ENCODE data around the gene NDUFS3. TPM values are rescaled to one million over a fixed set of nuclear protein-coding genes. Genes with fewer than 3 reads are reported as not detected.

Gene NDUFS3
- polyA plus RNA-seq, 3 donors = 162 to 168 (median 166) TPM

DNA sequence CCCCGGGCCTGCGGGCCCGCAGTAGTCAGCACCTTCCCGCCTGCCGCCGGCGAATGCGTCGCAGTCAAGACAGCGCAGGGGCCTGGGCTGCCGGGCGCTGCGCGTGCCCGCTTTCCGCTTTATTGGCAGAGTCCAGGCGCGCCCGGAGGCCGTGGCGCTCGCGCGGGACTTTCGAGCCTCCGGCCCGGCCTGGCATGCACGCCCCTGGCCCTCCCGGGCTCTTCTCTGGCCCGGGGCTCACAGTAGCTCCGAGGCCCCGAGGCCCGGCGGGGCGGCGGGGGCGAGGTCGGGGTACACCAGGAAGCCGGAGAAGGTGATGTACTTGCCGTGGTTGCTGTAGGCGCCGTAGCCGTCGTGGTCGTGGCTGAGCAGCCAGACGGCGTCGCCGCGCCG, 10.7 kb downstream of the NDUFS3 start:
- DNase-seq (ENCODE audit: low read depth in 3 of 3, low spot score in 2 of 3) = no peak

DNA sequence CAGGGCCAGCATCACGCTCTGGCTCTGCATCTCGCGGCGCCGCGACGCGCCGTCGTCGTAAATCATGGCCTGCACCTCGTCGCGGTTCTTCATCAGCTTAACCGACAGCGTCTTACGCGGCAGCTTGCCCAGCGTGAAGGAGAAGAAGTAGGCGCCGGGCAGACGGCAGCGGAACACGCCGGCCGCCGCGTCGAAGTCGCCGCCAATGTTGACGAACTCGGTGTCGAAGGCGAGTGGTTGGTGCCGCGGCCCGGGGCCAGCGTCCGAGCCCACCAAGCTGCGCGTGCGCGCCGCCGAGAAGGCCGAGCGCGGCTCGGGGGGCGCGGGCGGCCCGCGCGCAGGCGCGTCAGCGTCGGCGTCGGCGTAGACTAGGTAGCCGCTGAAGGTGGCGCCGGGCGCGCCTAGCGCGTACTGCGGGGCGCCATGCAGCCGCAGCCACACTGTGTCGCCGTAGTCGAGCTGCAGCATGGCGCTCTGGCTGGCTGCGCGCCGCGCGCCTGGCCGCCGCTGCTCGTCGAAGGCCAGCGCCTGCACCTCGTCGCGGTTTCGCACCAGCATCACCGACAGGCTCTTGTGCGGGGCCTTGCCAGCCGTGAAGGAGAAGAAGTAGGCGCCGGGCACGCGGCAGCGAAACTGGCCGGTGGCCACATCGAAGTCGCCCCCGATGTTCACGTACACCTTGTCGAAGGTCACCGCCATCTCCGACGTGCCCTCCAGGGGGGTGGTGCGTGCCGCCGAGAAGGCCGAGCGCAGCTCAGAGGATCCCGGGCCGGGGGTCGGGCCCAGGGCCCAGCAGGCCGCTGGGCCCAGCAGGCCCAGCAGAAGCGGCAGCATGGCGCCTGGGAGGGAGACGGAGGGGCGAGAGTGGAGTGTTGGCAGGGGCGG, 11.3 kb downstream of the NDUFS3 start:
- DNase-seq (ENCODE audit: low read depth in 3 of 3, low spot score in 2 of 3) = no peak

DNA sequence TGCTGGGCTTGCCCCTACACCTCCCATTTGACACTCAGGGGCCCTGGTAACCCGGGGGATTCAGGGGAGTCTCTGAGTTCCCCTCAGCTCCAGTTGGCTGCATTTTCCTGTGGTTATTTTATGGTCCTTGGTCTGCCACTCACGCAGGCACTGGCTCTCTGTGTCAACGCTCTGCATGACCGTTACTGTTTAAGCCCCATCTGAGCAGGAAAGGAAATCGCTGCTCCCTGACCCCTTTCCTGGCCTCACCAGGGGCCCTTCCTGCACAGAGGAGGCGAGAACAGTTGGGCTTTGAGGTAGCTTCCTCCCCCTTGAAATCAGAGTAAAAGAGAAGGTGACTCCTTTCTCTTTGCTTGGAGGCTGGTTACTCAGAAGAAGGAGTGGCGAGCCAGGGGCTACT, 12.9 kb downstream of the NDUFS3 start:
- no peak for DNase-seq (ENCODE audit: low read depth in 3 of 3, low spot score in 2 of 3)

DNA sequence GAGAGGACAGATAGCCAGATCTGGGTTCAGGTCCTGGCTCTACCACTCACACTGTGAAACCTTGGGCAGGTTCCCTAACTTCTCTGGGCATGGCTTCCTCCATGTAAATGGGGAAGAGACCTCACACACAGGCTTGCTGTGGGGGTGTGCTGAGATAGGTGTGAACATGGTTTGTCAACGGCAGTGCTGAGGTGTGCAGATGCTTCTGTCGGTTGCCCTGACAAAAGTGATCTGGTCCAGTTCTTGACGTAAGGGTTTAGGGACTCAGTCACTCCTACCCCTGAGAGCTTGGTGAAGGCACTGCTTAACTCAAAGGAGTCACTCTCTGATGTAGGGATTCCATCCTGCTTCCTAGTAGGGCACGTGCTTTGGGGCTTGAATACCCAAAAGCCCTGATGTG, 13.4 kb downstream of the NDUFS3 start:
- DNase-seq (ENCODE audit: low read depth in 3 of 3, low spot score in 2 of 3) = no peak

DNA sequence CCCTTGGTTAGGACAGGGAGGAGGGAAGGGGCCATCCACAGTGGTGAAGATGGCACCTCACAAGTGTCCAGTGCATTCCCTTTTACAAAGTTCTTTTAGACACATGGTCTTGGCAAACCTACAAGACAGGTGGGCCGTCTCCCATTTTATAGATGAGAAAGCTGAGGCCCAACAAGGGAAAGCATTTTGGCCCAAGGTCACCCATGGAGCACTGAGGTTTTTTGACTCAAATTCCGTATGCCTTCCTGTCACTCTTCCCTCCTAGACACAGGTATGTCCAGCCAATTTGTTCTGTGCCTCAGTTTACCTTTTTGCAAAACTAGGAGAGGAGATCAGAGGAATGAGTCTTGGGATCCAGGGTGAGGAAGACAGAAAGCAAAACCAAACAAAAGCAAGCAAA, 14.1 kb downstream of the NDUFS3 start:
- no peak for DNase-seq (ENCODE audit: low read depth in 3 of 3, low spot score in 2 of 3)

GRCh38 chr11:47593492-47593933, 14.6 kb downstream of the NDUFS3 start:
- no peak for DNase-seq (ENCODE audit: low read depth in 3 of 3, low spot score in 2 of 3)

GRCh38 chr11:47593934-47594855, 15.3 kb downstream of the NDUFS3 start, which contains the start of gene C1QTNF4:
Gene C1QTNF4, minus strand, starts transcription at chr11:47594411. Its CDS starts 3,601 bp downstream, at chr11:47590810.
- DNase-seq (ENCODE audit: low read depth in 3 of 3, low spot score in 2 of 3) = no peak

GRCh38 chr11:47595029-47595428, 16.2 kb downstream of the NDUFS3 start:
- no peak for DNase-seq (ENCODE audit: low read depth in 3 of 3, low spot score in 2 of 3)

DNA sequence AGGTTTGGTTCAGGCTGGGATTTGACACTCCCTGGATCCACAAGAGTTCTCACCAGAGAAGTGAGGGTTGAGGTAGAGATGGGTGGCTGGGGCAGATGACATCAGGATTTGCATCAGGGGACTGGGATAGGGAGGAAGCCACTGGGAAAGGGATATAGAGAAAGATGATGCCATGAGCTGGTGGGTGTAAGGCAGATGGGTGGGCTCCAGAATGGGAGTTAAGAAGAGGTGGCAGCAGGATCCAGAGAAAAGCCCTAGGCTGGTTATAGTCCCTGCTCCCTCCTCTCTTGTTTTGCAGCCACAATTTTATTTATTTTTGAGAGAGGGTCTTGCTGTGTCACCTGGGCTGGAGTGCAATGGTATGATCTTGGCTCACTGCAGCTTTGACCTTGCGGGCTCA, 17.1 kb downstream of the NDUFS3 start:
- no peak for DNase-seq (ENCODE audit: low read depth in 3 of 3, low spot score in 2 of 3)

DNA sequence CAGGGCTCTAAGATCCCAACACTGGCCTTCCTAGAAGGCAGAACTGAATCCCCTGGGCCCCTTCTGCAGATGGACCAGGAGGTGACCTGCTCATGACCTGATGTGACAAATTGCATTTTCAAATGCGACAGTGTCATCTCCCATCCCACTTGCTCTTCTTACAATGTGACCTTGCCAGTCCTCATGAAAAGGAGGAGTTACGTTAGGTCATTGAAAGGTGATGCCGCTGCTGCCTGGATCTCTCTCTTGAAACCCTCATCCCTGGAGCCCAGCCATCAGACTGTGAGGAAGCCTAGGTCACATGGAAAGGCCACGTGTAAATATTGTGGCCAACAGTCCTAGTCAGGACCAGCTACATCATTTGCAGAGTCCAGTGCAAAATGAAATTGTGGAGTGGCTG, 21.0 kb downstream of the NDUFS3 start:
- DNase-seq (ENCODE audit: low read depth in 3 of 3, low spot score in 2 of 3) = no peak

DNA sequence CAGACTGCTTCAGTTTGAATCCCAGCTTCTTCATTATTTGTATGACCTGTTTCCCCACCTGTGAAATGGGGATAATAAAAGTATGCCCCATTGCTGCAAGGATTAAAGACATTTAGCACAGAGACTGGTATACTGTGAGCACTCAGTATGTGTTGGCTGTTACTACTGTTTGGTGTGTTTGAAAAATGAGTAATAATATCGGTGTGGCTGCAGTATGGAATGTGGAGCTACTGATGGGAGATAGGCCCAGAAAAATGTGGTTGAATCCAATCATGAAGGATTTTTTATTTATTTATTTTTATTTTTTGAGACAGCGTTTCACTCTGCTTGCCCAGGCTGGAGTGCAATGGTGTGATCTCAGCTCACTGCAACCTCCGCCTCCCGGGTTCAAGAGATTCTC, 24.4 kb downstream of the NDUFS3 start:
- DNase-seq (ENCODE audit: low read depth in 3 of 3, low spot score in 2 of 3) = no peak

GRCh38 chr11:47605921-47606320, 27.0 kb downstream of the NDUFS3 start:
- DNase-seq (ENCODE audit: low read depth in 3 of 3, low spot score in 2 of 3) = no peak

- no peak for DNase-seq (ENCODE audit: low read depth in 3 of 3, low spot score in 2 of 3)
Observed at GRCh38 chr11:47606731-47607130, 27.9 kb downstream of the NDUFS3 start.

- no peak for DNase-seq (ENCODE audit: low read depth in 3 of 3, low spot score in 2 of 3)
Observed at GRCh38 chr11:47607380-47607779, 28.5 kb downstream of the NDUFS3 start.

GRCh38 chr11:47609675-47610074, 30.8 kb downstream of the NDUFS3 start:
- no peak for DNase-seq (ENCODE audit: low read depth in 3 of 3, low spot score in 2 of 3)

DNA sequence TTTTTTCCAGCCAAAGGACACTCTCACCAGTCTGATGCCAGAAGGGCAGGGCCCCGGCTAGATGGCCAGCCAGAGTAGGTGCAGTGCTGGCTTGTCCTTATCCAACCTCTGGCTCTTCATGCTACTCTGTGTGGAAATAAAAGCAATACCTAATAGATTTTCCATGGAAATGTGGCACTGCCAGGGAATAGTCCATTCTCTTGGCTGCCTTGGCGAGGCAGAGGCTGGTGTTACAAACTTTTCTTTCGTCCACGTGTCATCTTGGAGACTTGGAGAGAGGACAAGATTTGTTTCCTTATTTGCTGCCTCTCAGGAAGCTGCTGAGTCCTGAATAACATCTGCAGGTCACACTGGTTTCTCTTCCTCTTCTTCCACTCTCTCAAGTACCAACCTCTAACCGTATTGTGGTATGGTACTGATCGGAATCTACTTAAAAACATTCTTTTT, 32.5 kb downstream of the NDUFS3 start:
- DNase-seq (ENCODE audit: low read depth in 3 of 3, low spot score in 2 of 3) = no peak

- DNase-seq (ENCODE audit: low read depth in 3 of 3, low spot score in 2 of 3) = no peak
Observed at GRCh38 chr11:47615249-47615648, 36.4 kb downstream of the NDUFS3 start.

GRCh38 chr11:47616726-47617416, 38.0 kb downstream of the NDUFS3 start:
- DNase-seq (ENCODE audit: low read depth in 3 of 3, low spot score in 2 of 3) = no peak

DNA sequence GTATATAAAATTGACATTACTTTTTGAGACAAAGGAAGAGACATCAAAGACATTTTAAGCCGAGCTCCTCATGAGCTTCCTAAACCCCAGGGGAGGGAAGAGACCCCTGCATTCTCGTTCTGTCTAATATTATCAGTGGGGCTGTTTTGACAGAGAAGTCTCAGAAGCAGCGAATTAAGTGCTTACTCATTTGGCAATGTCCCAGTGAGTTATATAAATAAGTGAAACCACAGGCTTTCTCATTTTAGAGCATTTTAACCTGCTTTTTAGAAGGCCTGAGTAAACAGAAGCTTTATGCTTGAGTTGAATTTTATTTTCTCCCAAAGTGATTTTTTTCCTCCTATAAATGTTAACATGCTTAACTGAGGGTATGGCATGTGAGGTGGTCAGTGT, 38.5 kb downstream of the NDUFS3 start:
- DNase-seq (ENCODE audit: low read depth in 3 of 3, low spot score in 2 of 3) = no peak

DNA sequence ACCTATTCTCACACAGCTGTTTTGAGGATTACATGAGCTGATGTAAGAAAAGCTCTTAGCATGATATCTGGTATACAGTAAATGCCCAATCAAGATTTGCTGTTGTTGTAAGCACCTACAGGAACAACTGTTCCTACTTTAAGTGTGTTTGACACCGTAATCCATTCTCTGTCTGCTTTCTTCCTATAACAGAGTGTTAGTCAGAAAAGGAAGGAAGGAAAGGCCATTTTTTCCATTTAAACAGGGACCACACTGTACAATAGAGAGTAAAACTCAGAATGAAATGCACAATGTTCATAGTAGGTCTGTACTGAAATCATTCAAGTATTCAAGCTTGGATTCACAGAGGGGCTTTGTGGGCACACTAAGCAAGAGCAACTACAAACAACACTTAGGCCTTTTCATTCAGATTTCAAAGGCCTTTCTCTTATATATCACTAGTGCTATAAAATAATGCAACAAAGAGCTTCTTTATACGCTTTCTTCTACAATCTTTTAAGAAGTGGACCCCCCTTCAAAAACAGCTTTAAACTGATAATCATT, 42.0 kb downstream of the NDUFS3 start:
- DNase-seq (ENCODE audit: low read depth in 3 of 3, low spot score in 2 of 3) = no peak

- DNase-seq (ENCODE audit: low read depth in 3 of 3, low spot score in 2 of 3) = no peak
Observed at GRCh38 chr11:47626234-47626633, 47.4 kb downstream of the NDUFS3 start.
